ENCODE data around the gene CIC. TPM values are rescaled to one million over a fixed set of nuclear protein-coding genes. Genes with fewer than 3 reads are reported as not detected.
"Not testable (repeated sequence)": the region's sequence is repeated elsewhere in the genome, so short reads cannot be mapped to it uniquely, and the experiment has no call there.

CIC gene
- total RNA-seq, 4 donors from 2014 or later, result 31.4 to 69.4 (median 49.0) TPM

DNA sequence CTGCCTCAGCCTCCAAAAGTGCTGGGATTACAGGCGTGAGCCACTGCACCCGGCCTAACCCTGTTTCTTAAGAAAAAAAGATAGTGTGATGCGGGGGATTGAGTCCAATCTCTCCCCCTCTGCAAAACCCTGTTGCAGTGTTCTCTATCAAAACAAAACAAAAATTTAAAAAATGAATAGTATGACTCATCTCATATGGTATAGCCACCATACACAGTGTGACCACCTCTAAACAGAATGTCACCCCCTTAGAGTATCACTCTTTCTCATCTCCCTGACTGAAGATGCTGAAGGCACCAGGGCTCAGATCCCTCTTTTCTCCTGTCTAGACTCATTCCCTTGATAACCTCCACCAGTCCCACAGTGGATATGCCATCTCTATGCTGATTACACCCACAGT lies 7.3 kb upstream of the CIC start:
- WGBS, 2 donors (ENCODE audit: low coverage in 1 of 2), result 87% methylated on average over 3 of the region's 3 CpGs; no CpG with 5 or more reads in 1 of the 2 donors
- Histone ChIP-seq H3K9me3 (no peaks in the 10 kb centered on the region), H3K36me3 (no peaks in the 10 kb centered on the region), H3K27me3 (no peaks in the 10 kb centered on the region), H3K4me3 (no peak overlapping the region), H3K27ac (no peak overlapping the region), H3K4me1 (peaks cover 0 to 6% (median 0%) of the 10 kb centered on the region in 3 donors)
- ATAC-seq, result no peak
- TF ChIP-seq EP300 (IDR thresholded peaks at IDR 0.05) (no peak), POLR2AphosphoS5 (IDR thresholded peaks at IDR 0.05) (no peak), POLR2A (IDR thresholded peaks at IDR 0.05) (no peak)
- TF ChIP-seq, protein P1, sequence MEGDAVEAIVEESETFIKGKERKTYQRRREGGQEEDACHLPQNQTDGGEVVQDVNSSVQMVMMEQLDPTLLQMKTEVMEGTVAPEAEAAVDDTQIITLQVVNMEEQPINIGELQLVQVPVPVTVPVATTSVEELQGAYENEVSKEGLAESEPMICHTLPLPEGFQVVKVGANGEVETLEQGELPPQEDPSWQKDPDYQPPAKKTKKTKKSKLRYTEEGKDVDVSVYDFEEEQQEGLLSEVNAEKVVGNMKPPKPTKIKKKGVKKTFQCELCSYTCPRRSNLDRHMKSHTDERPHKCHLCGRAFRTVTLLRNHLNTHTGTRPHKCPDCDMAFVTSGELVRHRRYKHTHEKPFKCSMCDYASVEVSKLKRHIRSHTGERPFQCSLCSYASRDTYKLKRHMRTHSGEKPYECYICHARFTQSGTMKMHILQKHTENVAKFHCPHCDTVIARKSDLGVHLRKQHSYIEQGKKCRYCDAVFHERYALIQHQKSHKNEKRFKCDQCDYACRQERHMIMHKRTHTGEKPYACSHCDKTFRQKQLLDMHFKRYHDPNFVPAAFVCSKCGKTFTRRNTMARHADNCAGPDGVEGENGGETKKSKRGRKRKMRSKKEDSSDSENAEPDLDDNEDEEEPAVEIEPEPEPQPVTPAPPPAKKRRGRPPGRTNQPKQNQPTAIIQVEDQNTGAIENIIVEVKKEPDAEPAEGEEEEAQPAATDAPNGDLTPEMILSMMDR (IDR thresholded peaks at IDR 0.05), result no peak

DNA sequence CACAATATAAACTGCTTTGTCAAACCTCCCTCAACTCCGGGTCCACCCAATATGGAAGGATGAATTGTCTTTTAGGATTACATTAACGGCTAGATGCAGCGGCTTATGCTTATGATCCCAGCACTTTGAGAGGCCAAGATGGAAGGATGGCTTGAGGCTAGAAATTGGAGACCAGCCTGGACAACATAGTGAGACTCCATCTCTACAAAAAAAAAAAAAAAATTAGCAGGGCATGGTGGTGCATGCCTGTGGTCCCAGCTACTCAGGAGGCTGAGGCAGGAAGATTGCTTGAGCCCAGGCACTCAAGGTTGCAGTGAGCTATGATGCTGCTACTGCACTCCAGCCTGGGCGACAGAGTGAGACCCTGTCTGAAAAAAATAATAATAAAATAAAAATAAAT lies 2.9 kb upstream of the CIC start:
- peaks cover 0 to 22% (median 18%) of the 10 kb centered on the region in 3 donors for H3K4me1 ChIP-seq
- WGBS, 2 donors (ENCODE audit: low coverage in 1 of 2), result 85 to 87% methylated on average over 4 of the region's 4 CpGs
- not testable (repeated sequence) for H3K27me3 ChIP-seq, H3K4me3 ChIP-seq, H3K36me3 ChIP-seq, H3K9me3 ChIP-seq, ATAC-seq, H3K27ac ChIP-seq

DNA sequence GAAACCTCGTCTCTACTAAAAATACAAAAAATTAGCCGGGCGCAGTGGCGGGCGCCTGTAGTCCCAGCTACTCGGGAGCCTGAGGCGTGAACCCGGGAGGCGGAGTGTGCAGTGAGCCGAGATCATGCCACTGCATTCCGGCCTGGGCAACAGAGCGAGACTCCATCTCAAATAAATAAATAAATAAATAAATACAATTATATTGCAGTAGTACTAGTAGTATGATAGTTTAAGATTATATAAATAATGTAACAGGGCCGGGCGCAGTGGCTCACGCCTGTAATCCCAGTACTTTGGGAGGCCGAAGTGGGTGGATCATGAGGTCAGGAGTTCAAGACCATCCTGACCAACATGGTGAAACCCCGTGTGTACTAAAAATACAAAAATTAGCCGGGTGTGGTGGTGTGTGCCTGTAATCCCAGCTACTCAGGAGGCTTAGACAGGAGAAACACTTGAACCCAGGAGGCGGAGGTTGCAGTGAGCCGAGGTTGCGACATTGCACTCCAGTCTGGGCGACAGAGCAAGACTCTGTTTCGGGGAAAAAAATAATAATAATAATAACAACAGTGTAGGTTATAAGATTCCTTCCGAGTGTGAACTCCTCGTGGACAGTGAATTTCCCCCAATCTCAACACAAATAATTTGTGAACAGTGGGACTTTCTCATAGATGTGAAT lies 2.0 kb upstream of the CIC start:
- peak overlapping the region in 2 of 4 donors; percentile 95 to 99 for H3K27ac ChIP-seq
- peaks cover 0 to 32% (median 23%) of the 10 kb centered on the region in 3 donors for H3K4me1 ChIP-seq
- not testable (repeated sequence) for H3K4me3 ChIP-seq, H3K27me3 ChIP-seq, ATAC-seq, H3K36me3 ChIP-seq, H3K9me3 ChIP-seq
- 88 to 90% methylated on average over 10 to 20 of the region's 25 CpGs for WGBS, 2 donors (ENCODE audit: low coverage in 1 of 2)

DNA sequence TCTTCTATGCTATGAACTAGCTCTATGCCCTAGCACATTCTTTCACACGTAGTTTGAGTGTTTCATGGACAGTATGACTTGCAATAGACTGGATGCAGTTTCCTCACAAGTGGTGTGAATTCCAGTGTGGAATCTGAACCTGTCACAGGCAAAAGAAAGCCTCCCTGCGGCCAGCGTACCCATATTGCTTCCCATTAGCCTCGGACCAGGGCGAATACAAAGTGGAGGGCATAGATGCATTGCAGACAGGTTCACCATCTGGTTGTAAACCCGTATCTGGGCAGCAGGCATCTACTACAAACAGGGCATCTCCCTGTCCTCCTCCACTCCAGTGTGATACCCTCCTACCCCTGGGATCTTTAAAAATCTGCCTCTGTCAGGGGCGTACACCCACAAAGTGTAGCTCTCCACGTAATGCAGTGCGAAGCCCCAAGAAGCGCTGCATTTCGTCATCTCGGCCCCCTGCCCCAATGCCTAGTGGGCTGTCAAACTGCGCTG lies 1.4 kb upstream of the CIC start:
- peak overlapping the region; percentile 76 to 99 (median 97) for H3K27ac ChIP-seq
- no peaks in the 10 kb centered on the region for H3K9me3 ChIP-seq
- TF ChIP-seq EP300 (IDR thresholded peaks at IDR 0.05) (no peak), POLR2AphosphoS5 (IDR thresholded peaks at IDR 0.05) (no peak), POLR2A (IDR thresholded peaks at IDR 0.05) (no peak)
- TF ChIP-seq, protein P1 (IDR thresholded peaks at IDR 0.05), result no peak
- peak overlapping the region; percentile 21 to 71 for H3K4me3 ChIP-seq
- WGBS, 2 donors (ENCODE audit: low coverage in 1 of 2), result 2 to 14% methylated on average over 2 to 7 of the region's 13 CpGs
- peaks cover 0 to 38% (median 23%) of the 10 kb centered on the region in 3 donors for H3K4me1 ChIP-seq
- H3K27me3 ChIP-seq, result no peaks in the 10 kb centered on the region
- no peak for ATAC-seq
- peaks cover 0 to 14% of the 10 kb centered on the region in 2 donors for H3K36me3 ChIP-seq

DNA sequence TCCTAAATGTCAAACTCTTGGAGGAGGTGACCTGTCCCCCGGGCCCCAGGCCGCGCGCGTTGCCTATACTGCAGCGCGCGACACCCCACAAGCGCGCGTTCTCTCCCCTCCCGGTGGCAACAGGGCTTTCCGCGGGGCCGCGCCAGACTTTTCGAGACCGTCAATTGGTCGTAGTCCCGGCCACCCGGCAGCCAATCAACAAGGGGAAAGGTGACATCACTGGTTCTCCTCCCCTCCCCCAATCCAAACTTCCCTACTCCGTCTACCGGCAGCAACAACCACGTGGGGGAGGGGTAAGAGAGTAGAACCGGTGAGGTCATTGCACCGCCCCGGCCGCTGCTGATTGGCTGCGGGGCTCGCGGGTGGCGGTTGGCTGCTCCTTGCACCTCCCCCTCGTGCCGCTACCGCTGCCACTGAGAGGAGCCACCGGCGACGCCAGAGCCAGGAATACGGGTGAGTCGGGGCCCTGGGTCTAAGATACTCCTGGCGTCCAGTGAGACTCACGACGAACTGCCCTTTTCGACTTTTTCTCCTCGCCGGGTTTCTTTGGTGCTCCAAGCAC lies 829 bp upstream of the CIC start:
- Histone ChIP-seq H3K9me3 (no peaks in the 10 kb centered on the region), H3K4me3 (peak overlapping the region; percentile 63 to 71), H3K36me3 (peaks cover 0 to 20% of the 10 kb centered on the region in 2 donors), H3K27ac (peak overlapping the region; percentile 89 to 99 (median 97)), H3K4me1 (peaks cover 0 to 43% (median 23%) of the 10 kb centered on the region in 3 donors), H3K27me3 (no peaks in the 10 kb centered on the region)
- peak; percentile 87 for ATAC-seq
- 0% methylated on average over 11 to 12 of the region's 46 CpGs for WGBS, 2 donors (ENCODE audit: low coverage in 1 of 2)
- TF ChIP-seq, protein P1 (IDR thresholded peaks at IDR 0.05), result peak in 1 of 4 experiments; percentile 18
- TF ChIP-seq EP300 (IDR thresholded peaks at IDR 0.05) (no peak), POLR2AphosphoS5 (IDR thresholded peaks at IDR 0.05) (peak; percentile 60), POLR2A (IDR thresholded peaks at IDR 0.05) (peak in 1 of 2 donors; percentile 64)
